DOHH2 (cell line): ENCODE data around the gene FGF9.

Experiments
- H3F3A ChIP-seq: fragments of 200-600 bp; sonication (generic), shearing (Covaris generic); 2 replicates; pipeline ENCODE4 v1.6.0; 2016; ENCODE audit warnings: antibody characterized with exemption, mild to moderate bottlenecking; ENCODE audit not compliant: control insufficient read depth, insufficient read depth
- H3K27ac ChIP-seq: fragments of 200-600 bp; sonication (generic); 2 replicates; pipeline ENCODE4 v1.5.1; 2014; ENCODE audit warnings: low read depth, mild to moderate bottlenecking, low read length, moderate library complexity
- H3K27me3 ChIP-seq: fragments of 200-600 bp; sonication (generic); 2 replicates; pipeline ENCODE4 v1.6.1; 2014; ENCODE audit warnings: mild to moderate bottlenecking, low read length, mixed read lengths; ENCODE audit not compliant: control insufficient read depth
- H3K36me3 ChIP-seq: fragments of 200-600 bp; sonication (generic); 2 replicates; pipeline ENCODE4 v1.6.1; 2014; ENCODE audit warnings: mild to moderate bottlenecking, low read length, moderate library complexity, mixed read lengths; ENCODE audit not compliant: control insufficient read depth
- H3K4me1 ChIP-seq: fragments of 200-600 bp; sonication (generic); 2 replicates; pipeline ENCODE4 v1.6.1; 2014; ENCODE audit warnings: mild to moderate bottlenecking, low read length, mixed read lengths; ENCODE audit not compliant: control insufficient read depth
- H3K4me2 ChIP-seq: fragments of 200-600 bp; sonication (generic); 2 replicates; pipeline ENCODE4 v1.6.0; 2014; ENCODE audit warnings: mild to moderate bottlenecking, low read length, moderate library complexity
- H3K4me3 ChIP-seq: fragments of 200-600 bp; sonication (generic); 2 replicates; pipeline ENCODE4 v1.5.1; 2014; ENCODE audit warnings: mild to moderate bottlenecking, low read length, mixed read lengths
- H3K79me2 ChIP-seq: fragments of 200-600 bp; sonication (generic); 2 replicates; pipeline ENCODE4 v1.6.1; 2014; ENCODE audit warnings: mild to moderate bottlenecking, low read length, mixed read lengths; ENCODE audit not compliant: control insufficient read depth
- H3K9me2 ChIP-seq: fragments of 200-600 bp; sonication (generic); replicated peaks from 2 replicates; pipeline ENCODE4 v1.6.1; 2014; ENCODE audit warnings: mild to moderate bottlenecking, low read length, mixed read lengths; ENCODE audit not compliant: control insufficient read depth
- H3K9me3 ChIP-seq: fragments of 200-600 bp; sonication (generic); 2 replicates; pipeline ENCODE4 v1.6.1; 2014; ENCODE audit warnings: antibody characterized with exemption, low read length, mixed read lengths; ENCODE audit not compliant: control insufficient read depth, insufficient read depth
- H4K20me1 ChIP-seq: fragments of 200-600 bp; sonication (generic); 2 replicates; pipeline ENCODE4 v1.6.0; 2014; ENCODE audit warnings: low read depth, mild to moderate bottlenecking, antibody characterized with exemption, low read length, moderate library complexity; ENCODE audit not compliant: control insufficient read depth, insufficient read depth
- EZH2phosphoT487 ChIP-seq: fragments of 200-600 bp; sonication (generic); IDR thresholded peaks from 2 replicates; pipeline ENCODE4 v1.6.1; 2017; ENCODE audit warnings: borderline replicate concordance, mild to moderate bottlenecking, antibody characterized with exemption, low read length, moderate library complexity, mixed read lengths
- TF ChIP-seq, protein P1 (sequence below): fragments of 200-600 bp; sonication (generic); IDR thresholded peaks from one replicate; pipeline ENCODE4 v1.5.1; 2014; ENCODE audit warnings: antibody characterized with exemption, mild to moderate bottlenecking, low read depth, low read length; ENCODE audit not compliant: poor library complexity, severe bottlenecking

Gene FGF9

DNA sequence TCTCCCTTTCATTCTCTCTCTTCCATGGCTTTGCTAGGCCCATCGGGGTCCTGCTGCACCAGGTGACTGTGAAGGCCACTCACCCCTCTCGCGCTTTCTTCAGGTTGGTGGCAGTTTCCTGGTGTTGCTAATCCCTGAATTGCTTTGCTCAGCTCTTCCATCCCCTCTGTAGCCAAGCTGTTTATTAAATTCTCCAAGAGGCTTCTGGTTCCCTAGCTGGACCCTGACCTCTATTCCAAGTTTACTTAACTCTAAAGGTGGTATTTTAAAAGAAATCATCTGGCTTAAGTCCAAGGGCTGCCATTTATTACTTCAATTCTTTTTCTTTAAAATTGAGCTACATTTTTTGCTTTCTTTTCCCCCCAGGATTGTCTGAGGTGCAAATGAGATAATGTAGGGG, 34.2 kb upstream of the FGF9 start:
- Histone ChIP-seq H4K20me1 (no peaks in the 10 kb centered on the region), H3K4me2 (no peak overlapping the region), H3K9me2 (no peaks in the 10 kb centered on the region), H3K79me2 (no peaks in the 10 kb centered on the region), H3F3A (no peaks in the 10 kb centered on the region), H3K36me3 (no peaks in the 10 kb centered on the region), H3K9me3 (no peaks in the 10 kb centered on the region), H3K4me1 (no peaks in the 10 kb centered on the region), H3K4me3 (no peak overlapping the region), H3K27ac (no peak overlapping the region), H3K27me3 (no peaks in the 10 kb centered on the region)
- no peak for TF ChIP-seq EZH2phosphoT487
- TF ChIP-seq, protein P1, sequence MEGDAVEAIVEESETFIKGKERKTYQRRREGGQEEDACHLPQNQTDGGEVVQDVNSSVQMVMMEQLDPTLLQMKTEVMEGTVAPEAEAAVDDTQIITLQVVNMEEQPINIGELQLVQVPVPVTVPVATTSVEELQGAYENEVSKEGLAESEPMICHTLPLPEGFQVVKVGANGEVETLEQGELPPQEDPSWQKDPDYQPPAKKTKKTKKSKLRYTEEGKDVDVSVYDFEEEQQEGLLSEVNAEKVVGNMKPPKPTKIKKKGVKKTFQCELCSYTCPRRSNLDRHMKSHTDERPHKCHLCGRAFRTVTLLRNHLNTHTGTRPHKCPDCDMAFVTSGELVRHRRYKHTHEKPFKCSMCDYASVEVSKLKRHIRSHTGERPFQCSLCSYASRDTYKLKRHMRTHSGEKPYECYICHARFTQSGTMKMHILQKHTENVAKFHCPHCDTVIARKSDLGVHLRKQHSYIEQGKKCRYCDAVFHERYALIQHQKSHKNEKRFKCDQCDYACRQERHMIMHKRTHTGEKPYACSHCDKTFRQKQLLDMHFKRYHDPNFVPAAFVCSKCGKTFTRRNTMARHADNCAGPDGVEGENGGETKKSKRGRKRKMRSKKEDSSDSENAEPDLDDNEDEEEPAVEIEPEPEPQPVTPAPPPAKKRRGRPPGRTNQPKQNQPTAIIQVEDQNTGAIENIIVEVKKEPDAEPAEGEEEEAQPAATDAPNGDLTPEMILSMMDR: no peak

DNA sequence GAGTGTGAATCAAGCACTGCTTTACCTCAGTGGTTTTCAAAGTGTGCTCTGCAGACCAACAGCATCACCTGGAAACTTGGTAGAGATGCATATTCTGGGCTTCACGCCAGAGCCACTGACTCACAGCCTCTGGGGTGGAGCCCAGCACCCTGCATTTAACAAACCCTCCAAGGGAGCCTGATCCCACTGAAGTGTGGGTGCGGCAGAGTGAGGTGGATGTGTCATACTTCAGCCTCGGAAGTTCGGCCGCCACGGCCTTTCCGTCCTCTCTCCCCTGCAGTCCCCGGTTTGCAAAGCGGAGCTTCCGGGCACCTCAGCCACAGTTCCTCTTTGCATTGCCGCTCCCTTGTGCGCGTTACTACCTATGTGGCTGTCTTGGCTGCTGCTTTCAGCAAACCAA, 33.6 kb upstream of the FGF9 start:
- Histone ChIP-seq H3K27me3 (no peaks in the 10 kb centered on the region), H3K9me3 (no peaks in the 10 kb centered on the region), H3K4me2 (no peak overlapping the region), H4K20me1 (no peaks in the 10 kb centered on the region), H3K4me3 (no peak overlapping the region), H3K79me2 (no peaks in the 10 kb centered on the region), H3K36me3 (no peaks in the 10 kb centered on the region), H3F3A (no peaks in the 10 kb centered on the region), H3K9me2 (no peaks in the 10 kb centered on the region), H3K27ac (no peak overlapping the region), H3K4me1 (no peaks in the 10 kb centered on the region)
- TF ChIP-seq, protein P1: no peak
- TF ChIP-seq EZH2phosphoT487: no peak

DNA sequence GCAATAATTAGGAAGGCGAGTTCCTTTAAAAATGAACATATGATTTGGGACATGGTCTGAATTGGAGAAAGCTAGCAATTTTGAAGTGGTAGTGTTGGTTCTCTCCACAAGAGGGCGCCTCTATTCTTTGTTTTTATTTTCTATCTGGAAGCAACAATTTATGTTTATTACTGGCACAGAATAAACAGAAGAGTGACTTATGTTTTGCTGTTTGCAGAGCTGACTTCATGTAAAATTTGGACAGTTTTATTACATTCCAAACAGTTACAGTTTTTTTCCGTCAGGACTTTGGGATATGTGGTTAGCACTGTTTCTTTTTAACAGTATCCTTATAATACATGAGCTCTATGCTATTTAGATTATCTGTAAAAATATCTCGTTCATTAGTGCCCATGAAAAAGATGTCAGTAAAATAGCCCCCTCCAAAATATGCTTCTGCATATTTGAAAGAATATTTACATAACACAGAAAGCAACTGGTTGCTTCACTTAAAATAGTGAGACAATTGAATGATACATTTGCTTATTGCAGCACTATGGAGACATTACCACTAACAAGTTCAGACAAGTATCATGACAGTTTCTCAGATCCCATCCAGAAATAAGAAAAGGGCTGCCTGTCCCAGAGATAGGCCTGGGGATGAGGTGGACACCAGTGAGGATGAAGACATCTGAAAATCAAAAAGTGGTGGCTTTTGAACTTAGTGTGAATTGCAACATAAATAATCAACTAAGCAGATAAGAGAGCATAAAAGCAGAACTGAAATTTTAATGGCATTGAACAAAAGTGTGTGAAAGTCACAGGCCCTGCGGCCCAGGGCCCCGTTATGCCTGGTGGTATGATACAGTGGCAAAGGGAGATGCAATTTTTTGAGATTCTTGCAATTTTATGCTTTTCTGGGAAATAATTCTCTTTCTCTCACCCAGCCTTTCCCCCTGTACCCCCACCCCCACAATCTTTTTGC, 32.3 kb upstream of the FGF9 start:
- no peaks in the 10 kb centered on the region for H3K27me3 ChIP-seq
- H3K79me2 ChIP-seq: no peaks in the 10 kb centered on the region
- TF ChIP-seq, protein P1: peak; percentile 74
- no peak for TF ChIP-seq EZH2phosphoT487
- H3F3A ChIP-seq: no peaks in the 10 kb centered on the region
- H3K9me2 ChIP-seq: no peaks in the 10 kb centered on the region
- no peak overlapping the region for H3K27ac ChIP-seq
- H3K4me1 ChIP-seq: no peaks in the 10 kb centered on the region
- H3K36me3 ChIP-seq: no peaks in the 10 kb centered on the region
- H3K4me3 ChIP-seq: no peak overlapping the region
- no peak overlapping the region for H3K4me2 ChIP-seq
- no peaks in the 10 kb centered on the region for H4K20me1 ChIP-seq
- no peaks in the 10 kb centered on the region for H3K9me3 ChIP-seq
